Thyroid gland (tissue), 4 donors: ENCODE data around the gene KLHL36. TPM values are rescaled to one million over a fixed set of nuclear protein-coding genes. Genes with fewer than 3 reads are reported as not detected.

ENCODE experiments used
- DNase-seq, 2 donors: peaks; one replicate each; pipeline ENCODE4 v3.0.0-alpha.2; 2019
- H3K27ac ChIP-seq, 3 donors: fragments of 200-600 bp; sonication (generic); 1 replicate in 2 of 3; 2 replicates in 1 of 3; pipeline ENCODE4 v1.5.1; 2016 to 2019; ENCODE audit warnings: mild to moderate bottlenecking in 1 of 3, moderate library complexity in 1 of 3
- H3K27me3 ChIP-seq: fragments of 200-600 bp; sonication (generic); one replicate; pipeline ENCODE4 v1.5.1; 2019
- H3K36me3 ChIP-seq, 2 donors: fragments of 200-600 bp; sonication (generic); one replicate each; pipeline ENCODE4 v1.5.1; 2016 to 2019
- H3K4me1 ChIP-seq, 2 donors: fragments of 200-600 bp; sonication (generic); one replicate each; pipeline ENCODE4 v1.5.1; 2017 to 2019
- H3K4me3 ChIP-seq, 3 donors: fragments of 200-600 bp; sonication (generic); replicated peaks in 1 of 3; 1 replicate in 2 of 3; 2 replicates in 1 of 3; pipeline ENCODE4 v1.5.1; 2016; ENCODE audit warnings: mild to moderate bottlenecking in 1 of 3
- H3K9me3 ChIP-seq: fragments of 200-600 bp; sonication (generic); one replicate; pipeline ENCODE4 v1.5.1; 2017
- POLR2A ChIP-seq, 2 donors: fragments of 450-650 bp; IDR thresholded peaks; one replicate each; pipeline ENCODE4 v1.6.1; 2017; ENCODE audit warnings: antibody characterized with exemption in 2 of 2, mild to moderate bottlenecking in 2 of 2, moderate library complexity in 1 of 2
- WGBS, 2 donors: methylation state at CpG; one replicate each; pipeline ENCODE4 v1.1.5; 2017; 5-methylcytosine and 5-hydroxymethylcytosine counted together
- intact Hi-C: fragments of 100-400 bp; cut with DNase I; formaldehyde crosslinking; loops from one replicate; pipeline ENCODE4 v1.15.1; 2023
- total RNA-seq, 4 donors: library from RNA; depleted of rRNA; stranded (reverse); fragments of >200 nt; gene quantifications; one replicate each; pipeline ENCODE4 v1.2.3, GENCODE V29; 2016
- TF ChIP-seq, protein P1 (sequence below), 6 experiments: fragments of 200-600 bp in 3 of 6; fragments of 450-650 bp in 3 of 6; sonication (generic) in 3 of 6; IDR thresholded peaks; one replicate each; pipeline ENCODE4 v1.5.1; 2016 to 2019; ENCODE audit warnings: antibody characterized with exemption in 6 of 6, mild to moderate bottlenecking in 2 of 6, inconsistent platforms in 1 of 6, moderate library complexity in 1 of 6

KLHL36 gene
- total RNA-seq, 4 donors from 2014 or later: 61.7 to 107 (median 78.0) TPM

DNA sequence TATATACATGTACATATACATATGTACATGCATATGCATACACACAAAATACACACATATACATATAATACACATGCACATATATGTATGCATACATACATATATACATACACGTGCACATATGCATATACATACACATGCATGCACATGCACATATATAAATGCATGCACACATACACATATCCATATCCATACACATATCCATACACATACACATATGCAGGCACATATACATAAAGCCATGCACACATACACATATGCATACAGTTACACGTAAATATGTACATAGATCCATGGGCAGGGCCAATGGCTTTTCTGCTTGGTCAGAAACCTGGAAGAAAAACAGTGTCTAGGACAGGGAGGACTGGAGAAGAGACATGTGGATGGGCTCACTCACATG lies 27.6 kb downstream of the KLHL36 start:
- TF ChIP-seq, protein P1, sequence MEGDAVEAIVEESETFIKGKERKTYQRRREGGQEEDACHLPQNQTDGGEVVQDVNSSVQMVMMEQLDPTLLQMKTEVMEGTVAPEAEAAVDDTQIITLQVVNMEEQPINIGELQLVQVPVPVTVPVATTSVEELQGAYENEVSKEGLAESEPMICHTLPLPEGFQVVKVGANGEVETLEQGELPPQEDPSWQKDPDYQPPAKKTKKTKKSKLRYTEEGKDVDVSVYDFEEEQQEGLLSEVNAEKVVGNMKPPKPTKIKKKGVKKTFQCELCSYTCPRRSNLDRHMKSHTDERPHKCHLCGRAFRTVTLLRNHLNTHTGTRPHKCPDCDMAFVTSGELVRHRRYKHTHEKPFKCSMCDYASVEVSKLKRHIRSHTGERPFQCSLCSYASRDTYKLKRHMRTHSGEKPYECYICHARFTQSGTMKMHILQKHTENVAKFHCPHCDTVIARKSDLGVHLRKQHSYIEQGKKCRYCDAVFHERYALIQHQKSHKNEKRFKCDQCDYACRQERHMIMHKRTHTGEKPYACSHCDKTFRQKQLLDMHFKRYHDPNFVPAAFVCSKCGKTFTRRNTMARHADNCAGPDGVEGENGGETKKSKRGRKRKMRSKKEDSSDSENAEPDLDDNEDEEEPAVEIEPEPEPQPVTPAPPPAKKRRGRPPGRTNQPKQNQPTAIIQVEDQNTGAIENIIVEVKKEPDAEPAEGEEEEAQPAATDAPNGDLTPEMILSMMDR (IDR thresholded peaks at IDR 0.05): no peak
- no peak for TF ChIP-seq POLR2A (IDR thresholded peaks at IDR 0.05)

DNA sequence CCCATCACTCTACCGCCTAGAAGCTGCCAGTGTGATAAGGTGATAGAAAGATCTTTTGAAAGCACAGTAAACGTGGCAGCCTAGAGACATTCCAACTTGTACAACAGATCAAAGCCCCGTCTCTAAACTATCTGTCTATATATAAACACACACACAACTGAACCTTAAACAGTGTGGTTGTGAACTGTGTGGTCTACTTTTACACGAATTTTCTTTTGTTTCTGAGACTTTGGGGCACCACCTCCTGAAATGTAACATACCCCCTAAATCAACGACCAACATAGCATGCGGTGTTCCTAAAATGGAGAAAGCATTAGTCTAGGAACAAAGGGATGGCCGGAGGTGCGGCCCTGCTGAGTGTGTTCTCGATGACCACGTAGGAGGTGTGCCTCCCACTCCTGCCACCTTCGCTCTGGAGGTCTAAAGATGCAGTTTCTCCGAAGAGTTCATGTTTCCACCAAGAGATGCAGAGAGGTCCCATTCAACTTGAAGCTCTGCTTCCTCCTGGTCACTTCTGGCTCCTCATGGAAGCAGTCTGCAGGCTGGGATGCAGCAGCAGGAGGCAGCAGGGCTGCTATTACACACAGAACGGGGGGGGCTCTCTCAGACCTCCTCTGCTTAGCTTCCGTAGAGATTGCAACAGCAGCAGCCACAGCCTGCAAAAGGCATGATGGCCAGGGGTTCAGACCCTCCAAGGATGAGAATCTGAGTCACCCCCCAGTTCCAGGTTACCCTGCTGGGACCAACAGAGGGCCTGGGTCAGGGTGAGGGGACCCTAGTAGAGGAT lies 28.9 kb downstream of the KLHL36 start:
- Histone ChIP-seq H3K36me3 (no peaks in the 10 kb centered on the region), H3K27ac (no peak overlapping the region), H3K9me3 (no peaks in the 10 kb centered on the region), H3K27me3 (no peaks in the 10 kb centered on the region), H3K4me1 (no peaks in the 10 kb centered on the region), H3K4me3 (no peak overlapping the region)
- DNase-seq: no peak
- intact Hi-C loops: no loop called here
- TF ChIP-seq, protein P1 (IDR thresholded peaks at IDR 0.05): no peak
- TF ChIP-seq POLR2A (IDR thresholded peaks at IDR 0.05): no peak
- WGBS, 2 donors: 81 to 83% methylated on average over 13 to 14 of the region's 14 CpGs

More for the DNA sequence above, 27.6 kb downstream of the KLHL36 start:
- no peak for DNase-seq
- no peaks in the 10 kb centered on the region for H3K36me3 ChIP-seq
- no peak overlapping the region for H3K27ac ChIP-seq
- intact Hi-C loops: no loop called here
- H3K4me3 ChIP-seq: no peak overlapping the region
- H3K4me1 ChIP-seq: no peaks in the 10 kb centered on the region
- WGBS, 2 donors: 89 to 95% methylated on average over 2 of the region's 2 CpGs
- H3K27me3 ChIP-seq: no peaks in the 10 kb centered on the region
- no peaks in the 10 kb centered on the region for H3K9me3 ChIP-seq

DNA sequence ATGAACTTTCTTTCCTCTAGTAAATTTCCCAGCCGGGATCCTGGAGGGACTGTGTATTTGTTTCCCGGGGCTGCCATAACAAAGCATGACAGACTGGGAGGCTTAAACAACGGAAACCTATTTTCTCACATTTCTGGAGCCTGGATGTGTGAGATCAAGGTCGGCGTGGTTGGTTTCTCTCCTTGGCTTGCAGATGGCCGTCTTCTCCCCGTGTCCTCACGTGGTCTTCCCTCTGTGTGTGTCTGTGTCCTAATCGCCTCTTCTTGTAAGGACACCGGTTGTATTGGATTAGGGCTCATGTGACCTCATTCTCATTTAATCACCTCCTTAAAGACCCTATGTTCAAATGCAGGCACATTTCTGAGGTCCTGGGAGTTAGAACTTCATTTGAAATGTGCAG lies 29.5 kb downstream of the KLHL36 start:
- H3K36me3 ChIP-seq: no peaks in the 10 kb centered on the region
- 73 to 80% methylated on average over 10 of the region's 10 CpGs for WGBS, 2 donors
- no peak overlapping the region for H3K4me3 ChIP-seq
- TF ChIP-seq, protein P1 (IDR thresholded peaks at IDR 0.05): no peak
- TF ChIP-seq POLR2A (IDR thresholded peaks at IDR 0.05): no peak
- H3K4me1 ChIP-seq: no peaks in the 10 kb centered on the region
- H3K9me3 ChIP-seq: no peaks in the 10 kb centered on the region
- no peak for DNase-seq
- intact Hi-C loops: no loop called here
- no peaks in the 10 kb centered on the region for H3K27me3 ChIP-seq
- no peak overlapping the region for H3K27ac ChIP-seq

DNA sequence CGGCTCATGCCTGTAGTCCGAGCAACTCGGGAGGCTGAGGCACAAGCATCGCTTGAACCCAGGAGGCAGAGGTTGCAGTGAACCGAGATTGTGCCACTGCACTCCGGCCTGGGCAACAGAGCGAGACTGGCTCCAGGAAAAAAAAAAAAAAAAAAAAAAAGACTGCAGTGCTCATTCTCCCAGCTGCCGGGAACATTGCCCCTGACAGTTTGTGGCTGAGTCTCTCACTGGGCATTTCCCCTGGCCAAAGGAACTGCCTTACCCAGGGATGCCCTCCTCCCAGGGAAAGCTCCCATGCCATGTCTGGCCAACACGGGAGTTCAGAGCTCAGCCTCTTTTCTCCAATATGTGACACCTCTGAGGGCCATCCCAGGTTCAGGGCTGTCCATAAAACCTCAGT lies 30.2 kb downstream of the KLHL36 start:
- Histone ChIP-seq H3K36me3 (no peaks in the 10 kb centered on the region), H3K27me3 (no peaks in the 10 kb centered on the region), H3K27ac (no peak overlapping the region), H3K9me3 (no peaks in the 10 kb centered on the region), H3K4me1 (no peaks in the 10 kb centered on the region), H3K4me3 (no peak overlapping the region)
- 69 to 76% methylated on average over 5 to 9 of the region's 9 CpGs for WGBS, 2 donors
- intact Hi-C loops: no loop called here
- no peak for DNase-seq
- TF ChIP-seq, protein P1 (IDR thresholded peaks at IDR 0.05): no peak
- TF ChIP-seq POLR2A (IDR thresholded peaks at IDR 0.05): no peak

DNA sequence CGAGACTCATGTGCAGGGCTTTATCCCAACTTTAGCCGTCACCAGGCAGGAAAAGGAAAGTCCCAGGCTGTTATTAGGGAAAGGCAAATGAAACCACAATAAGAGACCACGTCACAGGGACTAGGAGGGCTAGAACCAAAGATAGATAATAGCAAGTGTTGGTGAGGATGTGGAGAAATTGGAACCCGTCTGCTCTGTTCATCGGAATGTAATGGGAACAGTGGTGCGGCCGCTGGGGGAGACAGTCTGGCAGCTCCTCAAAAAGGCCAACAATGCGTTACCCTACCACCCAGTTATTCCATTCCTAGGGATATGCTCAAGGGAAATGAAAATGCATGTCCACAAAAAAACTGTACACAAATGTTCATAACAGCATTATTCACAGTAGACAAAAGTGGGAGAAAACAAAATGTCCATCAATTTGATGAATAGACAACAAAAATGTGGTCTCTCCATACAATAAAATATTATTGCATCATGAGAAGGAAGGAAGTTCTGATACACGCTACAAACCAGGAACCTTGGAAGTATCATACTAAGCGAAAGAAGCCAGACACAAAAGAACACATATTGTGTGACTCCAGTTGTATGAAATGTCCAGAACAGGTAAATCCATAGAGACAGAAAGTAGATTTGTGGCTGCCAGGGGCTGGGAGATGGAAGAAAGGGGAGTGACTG lies 32.0 kb downstream of the KLHL36 start:
- intact Hi-C loops: no loop called here
- DNase-seq: no peak
- Histone ChIP-seq H3K4me3 (no peak overlapping the region), H3K27me3 (no peaks in the 10 kb centered on the region), H3K27ac (no peak overlapping the region), H3K4me1 (no peaks in the 10 kb centered on the region), H3K9me3 (no peaks in the 10 kb centered on the region), H3K36me3 (no peaks in the 10 kb centered on the region)
- no peak for TF ChIP-seq POLR2A (IDR thresholded peaks at IDR 0.05)
- TF ChIP-seq, protein P1 (IDR thresholded peaks at IDR 0.05): no peak
- WGBS, 2 donors: 84 to 87% methylated on average over 10 of the region's 10 CpGs
